Measurements from ENCODE around the gene CACNG4.

Gene CACNG4

GRCh38 chr17:66963909-66964771, at the start of gene CACNG4:
TSS of gene CACNG4 (plus strand) at chr17:66964707. CDS start at chr17:66964912, 205 bp downstream.
- peak; percentile 86 for DNase-seq (ENCODE audit: low spot score)

- DNase-seq (ENCODE audit: low spot score) = peak; percentile 79
Measured at GRCh38 chr17:66915204-66915611, 49.3 kb upstream of the CACNG4 start.

- no peak for DNase-seq (ENCODE audit: low spot score)
Measured at GRCh38 chr17:66915792-66916191, 48.7 kb upstream of the CACNG4 start.

- DNase-seq (ENCODE audit: low spot score) = no peak
Measured at GRCh38 chr17:66916946-66917345, 47.6 kb upstream of the CACNG4 start.

- no peak for DNase-seq (ENCODE audit: low spot score)
Measured at GRCh38 chr17:66918896-66919295, 45.6 kb upstream of the CACNG4 start.

GRCh38 chr17:66920435-66920834, 44.1 kb upstream of the CACNG4 start:
- no peak for DNase-seq (ENCODE audit: low spot score)

GRCh38 chr17:66920950-66921349, 43.6 kb upstream of the CACNG4 start:
- DNase-seq (ENCODE audit: low spot score) = no peak

GRCh38 chr17:66923886-66924285, 40.6 kb upstream of the CACNG4 start:
- DNase-seq (ENCODE audit: low spot score) = no peak

- DNase-seq (ENCODE audit: low spot score) = no peak
Measured at GRCh38 chr17:66925811-66926500, 38.6 kb upstream of the CACNG4 start.

- no peak for DNase-seq (ENCODE audit: low spot score)
Measured at GRCh38 chr17:66928949-66929348, 35.6 kb upstream of the CACNG4 start.

- no peak for DNase-seq (ENCODE audit: low spot score)
Measured at GRCh38 chr17:66929591-66929990, 34.9 kb upstream of the CACNG4 start.

GRCh38 chr17:66930933-66931332, 33.6 kb upstream of the CACNG4 start:
- no peak for DNase-seq (ENCODE audit: low spot score)

- DNase-seq (ENCODE audit: low spot score) = no peak
Measured at GRCh38 chr17:66932311-66932710, 32.2 kb upstream of the CACNG4 start.

GRCh38 chr17:66934040-66934439, 30.5 kb upstream of the CACNG4 start:
- DNase-seq (ENCODE audit: low spot score) = no peak

GRCh38 chr17:66935717-66936116, 28.8 kb upstream of the CACNG4 start:
- DNase-seq (ENCODE audit: low spot score) = no peak

- no peak for DNase-seq (ENCODE audit: low spot score)
Measured at GRCh38 chr17:66938656-66939055, 25.9 kb upstream of the CACNG4 start.

- no peak for DNase-seq (ENCODE audit: low spot score)
Measured at GRCh38 chr17:66939461-66940114, 24.9 kb upstream of the CACNG4 start.

- DNase-seq (ENCODE audit: low spot score) = no peak
Measured at GRCh38 chr17:66941249-66941648, 23.3 kb upstream of the CACNG4 start.

- no peak for DNase-seq (ENCODE audit: low spot score)
Measured at GRCh38 chr17:66941773-66942450, 22.6 kb upstream of the CACNG4 start.

GRCh38 chr17:66942451-66943264, 21.8 kb upstream of the CACNG4 start:
- no peak for DNase-seq (ENCODE audit: low spot score)

- no peak for DNase-seq (ENCODE audit: low spot score)
Measured at GRCh38 chr17:66943484-66943883, 21.0 kb upstream of the CACNG4 start.
